Erythroblast (primary cell): ENCODE measurements around the gene SSBP2.
"Not testable (repeated sequence)": the region's sequence is repeated elsewhere in the genome, so short reads cannot be mapped to it uniquely, and the experiment has no call there.

Source experiments
- DNase-seq, 2 experiments: peaks; one replicate each; lab custom pipeline; 2025; lab: John Stamatoyannopoulos, UW
- GATA1 ChIP-seq: IDR thresholded peaks from 2 replicates; pipeline ENCODE4 v1.6.1; 2011; ENCODE audit warnings: low read depth, mild to moderate bottlenecking, control low read depth, low read length, moderate library complexity
- POLR2A ChIP-seq: IDR thresholded peaks from 2 replicates; pipeline ENCODE4 v1.6.1; 2011; ENCODE audit warnings: mild to moderate bottlenecking, low read length

The SSBP2 gene

GRCh38 chr5:81409361-81409760 lies 341.5 kb downstream of the SSBP2 start:
- no peak for DNase-seq
- TF ChIP-seq GATA1: no peak
- no peak for TF ChIP-seq POLR2A

- TF ChIP-seq POLR2A (no peak), GATA1 (no peak)
- no peak for DNase-seq
Measured at GRCh38 chr5:81408496-81408895, 342.4 kb downstream of the SSBP2 start.

- not testable (repeated sequence) for DNase-seq
Measured at GRCh38 chr5:81407811-81408210, 343.1 kb downstream of the SSBP2 start.

GRCh38 chr5:81405126-81405891 lies 345.6 kb downstream of the SSBP2 start:
- TF ChIP-seq GATA1 (no peak), POLR2A (no peak)
- DNase-seq: no peak

- no peak for TF ChIP-seq GATA1
- no peak for TF ChIP-seq POLR2A
- DNase-seq: no peak
Measured at GRCh38 chr5:81402192-81402930, 348.5 kb downstream of the SSBP2 start.

GRCh38 chr5:81401266-81401665 lies 349.6 kb downstream of the SSBP2 start:
- TF ChIP-seq POLR2A: no peak
- TF ChIP-seq GATA1: no peak
- DNase-seq: no peak

- DNase-seq: no peak
- TF ChIP-seq GATA1: no peak
- TF ChIP-seq POLR2A: no peak
Measured at GRCh38 chr5:81400375-81400774, 350.5 kb downstream of the SSBP2 start.

GRCh38 chr5:81398741-81399140 lies 352.2 kb downstream of the SSBP2 start:
- TF ChIP-seq POLR2A (no peak), GATA1 (no peak)
- DNase-seq: no peak

GRCh38 chr5:81397176-81397575 lies 353.7 kb downstream of the SSBP2 start:
- TF ChIP-seq POLR2A: no peak
- TF ChIP-seq GATA1: no peak
- DNase-seq: no peak

GRCh38 chr5:81395262-81395661 lies 355.6 kb downstream of the SSBP2 start:
- TF ChIP-seq GATA1 (no peak), POLR2A (no peak)
- peak in 1 of 2 experiments; percentile 3 for DNase-seq

GRCh38 chr5:81393783-81394718 lies 356.8 kb downstream of the SSBP2 start, which contains the start of gene ACOT12:
Gene ACOT12 (minus strand): TSS chr5:81394134. CDS start chr5:81394114, 20 bp downstream.
- DNase-seq: peak in 1 of 2 experiments; percentile 11
- TF ChIP-seq POLR2A (no peak), GATA1 (no peak)

GRCh38 chr5:81393430-81393782 lies 357.5 kb downstream of the SSBP2 start:
- no peak for TF ChIP-seq GATA1
- no peak for TF ChIP-seq POLR2A

GRCh38 chr5:81389025-81389424 lies 361.9 kb downstream of the SSBP2 start:
- no peak for DNase-seq
- TF ChIP-seq GATA1 (no peak), POLR2A (no peak)

More at GRCh38 chr5:81393430-81393782, 357.5 kb downstream of the SSBP2 start:
- no peak for DNase-seq

GRCh38 chr5:81388169-81388568 lies 362.7 kb downstream of the SSBP2 start:
- no peak for TF ChIP-seq GATA1
- no peak for TF ChIP-seq POLR2A
- DNase-seq: no peak
